GM12878 (cell line): ENCODE measurements around the gene ANO2. TPM values are rescaled to one million over a fixed set of nuclear protein-coding genes. Genes with fewer than 3 reads are reported as not detected.

Experiments
- ATAC-seq: fragments of 200-7000 bp; cut with Tn5 transposase; 3 replicates; pipeline ENCODE4 v1.9.1; 2020; ENCODE audit warnings: mild to moderate bottlenecking, moderate library complexity
- BruUV-seq: library from RNA; stranded (reverse); fragments of 400-500 nt; replicated peaks from 2 replicates; lab custom pipeline; 2021; lab: Mats Ljungman, UMichigan
- CTCF ChIA-PET: fragments of 300-600 bp; sonication (Branson Sonifier 250); formaldehyde crosslinking; extraction: SDS; loops from one replicate; lab custom pipeline; 2021; ENCODE audit warnings: inconsistent platforms; lab: Yijun Ruan, JAX
- POLR2A ChIA-PET: fragments of 350-600 bp; formaldehyde crosslinking; extraction: SDS; loops from one replicate; lab custom pipeline; 2021; ENCODE audit warnings: inconsistent platforms; lab: Charles Lee
- RAD21 ChIA-PET: fragments of 300-600 bp; sonication (Branson Sonifier 250); formaldehyde crosslinking; loops from one replicate; lab custom pipeline; 2023; ENCODE audit warnings: antibody characterized with exemption; ENCODE audit not compliant: unreplicated experiment; lab: Charles Lee
- SMC1A ChIA-PET: fragments of 300-600 bp; sonication (Branson Sonifier 250); formaldehyde crosslinking; loops from one replicate; lab custom pipeline; 2023; ENCODE audit not compliant: unreplicated experiment, uncharacterized antibody; lab: Charles Lee
- DNase-seq: peaks from one replicate; pipeline ENCODE4 v3.0.0-alpha.2; 2011; ENCODE audit warnings: low read depth, low spot score
- FAIRE-seq: peaks from 3 replicates; lab custom pipeline; 2011; peaks lifted over from hg19 to GRCh38; lab: Jason Lieb, UNC
- H2AFZ ChIP-seq: 2 replicates; pipeline ENCODE4 v1.6.0; 2011; ENCODE audit warnings: low read depth, low read length, control low read depth; ENCODE audit not compliant: control insufficient read depth
- H3K27ac ChIP-seq: 2 replicates; pipeline ENCODE4 v1.5.1; 2011; ENCODE audit warnings: control low read depth; ENCODE audit not compliant: control insufficient read depth, insufficient read depth
- H3K27me3 ChIP-seq, 2 experiments: replicated peaks in 1 of 2; 2 replicates each; pipeline versions ENCODE4 v1.6.0 to v1.6.1; 2011; ENCODE audit warnings: low read length in 1 of 2; ENCODE audit not compliant: control insufficient read depth in 2 of 2, insufficient read depth in 2 of 2
- H3K36me3 ChIP-seq, 2 experiments: 2 replicates each; pipeline ENCODE4 v1.5.1; 2011; ENCODE audit warnings: low read length in 1 of 2; ENCODE audit not compliant: control insufficient read depth in 2 of 2, insufficient read depth in 2 of 2
- H3K4me1 ChIP-seq: 2 replicates; pipeline ENCODE4 v1.6.1; 2011; ENCODE audit warnings: mild to moderate bottlenecking, low read length, moderate library complexity, mixed read lengths; ENCODE audit not compliant: control insufficient read depth, insufficient read depth
- H3K4me2 ChIP-seq: 2 replicates; pipeline ENCODE4 v1.6.0; 2011; ENCODE audit warnings: control low read depth; ENCODE audit not compliant: control insufficient read depth, insufficient read depth
- H3K4me3 ChIP-seq: fragments of 200-600 bp; sonication (generic); 2 replicates; pipeline ENCODE4 v1.5.1; 2016
- H3K79me2 ChIP-seq: 2 replicates; pipeline ENCODE4 v1.6.0; 2011; ENCODE audit warnings: low read length; ENCODE audit not compliant: control insufficient read depth, insufficient read depth
- H3K9ac ChIP-seq: 2 replicates; pipeline ENCODE4 v1.8.0; 2011; ENCODE audit warnings: low read length, control low read depth, mixed read lengths; ENCODE audit not compliant: control insufficient read depth, insufficient read depth
- H3K9me3 ChIP-seq: replicated peaks from 3 replicates; pipeline ENCODE4 v1.5.1; 2011; ENCODE audit warnings: mild to moderate bottlenecking, low read length; ENCODE audit not compliant: control insufficient read depth, insufficient read depth
- H4K20me1 ChIP-seq: 2 replicates; pipeline ENCODE4 v1.6.0; 2011; ENCODE audit not compliant: control insufficient read depth, insufficient read depth
- EP300 ChIP-seq, 2 experiments: fragments of 150-350 bp in 1 of 2; IDR thresholded peaks; 2 replicates each; pipeline ENCODE4 v1.6.1; 2011 to 2012; ENCODE audit warnings: low read depth in 2 of 2, low read length in 2 of 2, borderline replicate concordance in 1 of 2, improper control_type of control experiment in 1 of 2, inconsistent platforms in 1 of 2; ENCODE audit not compliant: control insufficient read depth in 1 of 2
- GATAD2B ChIP-seq: fragments of 450-650 bp; conservative IDR thresholded peaks from 2 replicates; pipeline ENCODE4 v1.6.1; 2017; ENCODE audit warnings: low read depth, mild to moderate bottlenecking, moderate library complexity
- NFYA ChIP-seq: IDR thresholded peaks from 2 replicates; pipeline ENCODE4 v1.6.1; 2011; ENCODE audit warnings: low read depth, mild to moderate bottlenecking, low read length, improper control_type of control experiment, borderline replicate concordance
- RUNX3 ChIP-seq: IDR thresholded peaks from 2 replicates; pipeline ENCODE4 v1.6.1; 2012; ENCODE audit warnings: low read length, inconsistent platforms
- SIN3A ChIP-seq: IDR thresholded peaks from 2 replicates; pipeline ENCODE4 v1.6.1; 2012; ENCODE audit warnings: low read depth, low read length, improper control_type of control experiment
- SMC3 ChIP-seq: IDR thresholded peaks from 2 replicates; pipeline ENCODE4 v1.6.1; 2011; ENCODE audit warnings: low read length, improper control_type of control experiment, borderline replicate concordance
- STAT1 ChIP-seq: fragments of 450-650 bp; conservative IDR thresholded peaks from 2 replicates; pipeline ENCODE4 v1.6.1; 2014; ENCODE audit warnings: antibody characterized with exemption, mild to moderate bottlenecking
- WGBS: methylation state at CpG from one replicate; pipeline ENCODE4 v1.1.6; 2016; ENCODE audit warnings: low lambda C conversion rate; ENCODE audit not compliant: insufficient replicate concordance, insufficient coverage; ENCODE audit errors: missing lambda C conversion rate; 5-methylcytosine and 5-hydroxymethylcytosine counted together
- in situ Hi-C: fragments of 300-500 bp; cut with MboI; formaldehyde crosslinking; loops from 9 replicates; pipeline ENCODE4 v1.14.3; 2018; ENCODE audit warnings: mixed read lengths
- intact Hi-C: fragments of 100-400 bp; cut with micrococcal nuclease; formaldehyde crosslinking; loops from one replicate; pipeline ENCODE4 v1.14.2; 2022; ENCODE audit not compliant: unreplicated experiment
- polyA plus RNA-seq, 11 experiments: library from polyadenylated mRNA; depleted of rRNA in 4 of 11; unstranded in 6 of 11; stranded (reverse) in 5 of 11; fragments of >200 nt; fragmentation: Nextera tagmentation in 4 of 11; fragmentation: Illumina TruSeq in 1 of 11; extraction: Ambion mirVana in 4 of 11; extraction: Trizol in 1 of 11; gene quantifications; 1 replicate in 1 of 11; 2 replicates in 10 of 11; pipeline versions ENCODE4 v1.2.1 to v1.2.3, GENCODE V29; 2011 to 2016; ENCODE audit warnings: inconsistent platforms in 2 of 11, missing spikeins in 2 of 11, low read depth in 1 of 11
- total RNA-seq, 4 experiments: library from RNA; depleted of rRNA in 3 of 4; stranded (reverse); fragments of >200 nt in 3 of 4; fragmentation: Illumina TruSeq in 1 of 4; extraction: Trizol in 1 of 4; gene quantifications; 2 replicates each; pipeline versions ENCODE4 v1.2.1 to v1.2.3, GENCODE V29; 2013 to 2021
- TF ChIP-seq, protein P1 (sequence below): IDR thresholded peaks from 2 replicates; pipeline ENCODE4 v1.6.1; 2011; ENCODE audit warnings: low read depth, low read length, improper control_type of control experiment, borderline replicate concordance
- TF ChIP-seq, protein P2 (sequence below): fragments of 450-650 bp; IDR thresholded peaks from 2 replicates; pipeline ENCODE4 v1.6.1; 2017; ENCODE audit warnings: mild to moderate bottlenecking, moderate library complexity

Gene ANO2
- total and polyA plus RNA-seq, 10 of the 15 experiments (the other 5 are each of a cell fraction or from before 2014, with no cell fraction given): not detected

- TF ChIP-seq SIN3A: no peak
Measured at GRCh38 chr12:5976711-5977110, 31.7 kb upstream of the ANO2 start (continued).

- ChIA-PET CTCF (interaction anchor here (2.1 kb wide), 1 partner anchor 10 kb away, joined by 7 read pairs; no protein-coding TSS in a partner anchor), RAD21 (no interaction called here), POLR2A (no interaction called here), SMC1A (no interaction called here)
- Histone ChIP-seq H3K79me2 (no peaks in the 10 kb centered on the region), H4K20me1 (no peaks in the 10 kb centered on the region), H2AFZ (no peak overlapping the region), H3K4me2 (no peak overlapping the region), H3K4me1 (no peaks in the 10 kb centered on the region), H3K9ac (no peak overlapping the region), H3K27ac (no peak overlapping the region), H3K36me3 (no peaks in the 10 kb centered on the region), H3K9me3 (no peaks in the 10 kb centered on the region), H3K27me3 (peaks cover 1 to 8% of the 10 kb centered on the region in 2 experiments), H3K4me3 (no peak overlapping the region)
- no TSS peak for BruUV-seq
- DNase-seq: no peak
- no peak for ATAC-seq
- intact Hi-C loops: no loop called here
- TF ChIP-seq STAT1 (no peak), GATAD2B (no peak), EP300 (IDR thresholded peaks at IDR 0.05; ENCODE audit: borderline replicate concordance in 1 of 2, control insufficient read depth in 1 of 2, low read depth in 2 of 2, low read length in 2 of 2) (no peak), RUNX3 (no peak), SMC3 (no peak), NFYA (no peak)
- TF ChIP-seq, protein P1, sequence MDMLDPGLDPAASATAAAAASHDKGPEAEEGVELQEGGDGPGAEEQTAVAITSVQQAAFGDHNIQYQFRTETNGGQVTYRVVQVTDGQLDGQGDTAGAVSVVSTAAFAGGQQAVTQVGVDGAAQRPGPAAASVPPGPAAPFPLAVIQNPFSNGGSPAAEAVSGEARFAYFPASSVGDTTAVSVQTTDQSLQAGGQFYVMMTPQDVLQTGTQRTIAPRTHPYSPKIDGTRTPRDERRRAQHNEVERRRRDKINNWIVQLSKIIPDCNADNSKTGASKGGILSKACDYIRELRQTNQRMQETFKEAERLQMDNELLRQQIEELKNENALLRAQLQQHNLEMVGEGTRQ: no peak
- TF ChIP-seq, protein P2, sequence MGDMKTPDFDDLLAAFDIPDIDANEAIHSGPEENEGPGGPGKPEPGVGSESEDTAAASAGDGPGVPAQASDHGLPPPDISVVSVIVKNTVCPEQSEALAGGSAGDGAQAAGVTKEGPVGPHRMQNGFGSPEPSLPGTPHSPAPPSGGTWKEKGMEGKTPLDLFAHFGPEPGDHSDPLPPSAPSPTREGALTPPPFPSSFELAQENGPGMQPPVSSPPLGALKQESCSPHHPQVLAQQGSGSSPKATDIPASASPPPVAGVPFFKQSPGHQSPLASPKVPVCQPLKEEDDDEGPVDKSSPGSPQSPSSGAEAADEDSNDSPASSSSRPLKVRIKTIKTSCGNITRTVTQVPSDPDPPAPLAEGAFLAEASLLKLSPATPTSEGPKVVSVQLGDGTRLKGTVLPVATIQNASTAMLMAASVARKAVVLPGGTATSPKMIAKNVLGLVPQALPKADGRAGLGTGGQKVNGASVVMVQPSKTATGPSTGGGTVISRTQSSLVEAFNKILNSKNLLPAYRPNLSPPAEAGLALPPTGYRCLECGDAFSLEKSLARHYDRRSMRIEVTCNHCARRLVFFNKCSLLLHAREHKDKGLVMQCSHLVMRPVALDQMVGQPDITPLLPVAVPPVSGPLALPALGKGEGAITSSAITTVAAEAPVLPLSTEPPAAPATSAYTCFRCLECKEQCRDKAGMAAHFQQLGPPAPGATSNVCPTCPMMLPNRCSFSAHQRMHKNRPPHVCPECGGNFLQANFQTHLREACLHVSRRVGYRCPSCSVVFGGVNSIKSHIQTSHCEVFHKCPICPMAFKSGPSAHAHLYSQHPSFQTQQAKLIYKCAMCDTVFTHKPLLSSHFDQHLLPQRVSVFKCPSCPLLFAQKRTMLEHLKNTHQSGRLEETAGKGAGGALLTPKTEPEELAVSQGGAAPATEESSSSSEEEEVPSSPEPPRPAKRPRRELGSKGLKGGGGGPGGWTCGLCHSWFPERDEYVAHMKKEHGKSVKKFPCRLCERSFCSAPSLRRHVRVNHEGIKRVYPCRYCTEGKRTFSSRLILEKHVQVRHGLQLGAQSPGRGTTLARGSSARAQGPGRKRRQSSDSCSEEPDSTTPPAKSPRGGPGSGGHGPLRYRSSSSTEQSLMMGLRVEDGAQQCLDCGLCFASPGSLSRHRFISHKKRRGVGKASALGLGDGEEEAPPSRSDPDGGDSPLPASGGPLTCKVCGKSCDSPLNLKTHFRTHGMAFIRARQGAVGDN: no peak
- in situ Hi-C loops: no loop called here
- FAIRE-seq: no peak
- WGBS: 21% methylated on average over 9 of the region's 9 CpGs
Measured at GRCh38 chr12:5976196-5976595, 31.1 kb upstream of the ANO2 start.
